NCI-H1092 (cell line): ENCODE measurements around the gene AJM1.
"Not testable (repeated sequence)": the region's sequence is repeated elsewhere in the genome, so short reads cannot be mapped to it uniquely, and the experiment has no call there.

Experiments used
- DNase-seq: peaks from one replicate; lab custom pipeline; 2025; lab: John Stamatoyannopoulos, UW

AJM1 gene

GRCh38 chr9:136831720-136832104, 10.6 kb upstream of the AJM1 start:
- no peak for DNase-seq

GRCh38 chr9:136832581-136832980, 9.7 kb upstream of the AJM1 start:
- no peak for DNase-seq

- DNase-seq = not testable (repeated sequence)
Observed at GRCh38 chr9:136833381-136834048, 8.8 kb upstream of the AJM1 start.

GRCh38 chr9:136835162-136835931, 6.9 kb upstream of the AJM1 start:
- no peak for DNase-seq

GRCh38 chr9:136835932-136836904, 6.1 kb upstream of the AJM1 start:
- DNase-seq = no peak

- DNase-seq = no peak
Observed at GRCh38 chr9:136837146-136837855, 5.0 kb upstream of the AJM1 start.

- not testable (repeated sequence) for DNase-seq
Observed at GRCh38 chr9:136837856-136838277, 4.4 kb upstream of the AJM1 start.

GRCh38 chr9:136838314-136839228, 3.7 kb upstream of the AJM1 start:
- DNase-seq = no peak

GRCh38 chr9:136839229-136840139, 2.8 kb upstream of the AJM1 start:
- no peak for DNase-seq

- no peak for DNase-seq
Observed at GRCh38 chr9:136840140-136840876, 2.0 kb upstream of the AJM1 start.

GRCh38 chr9:136840877-136841645, 1.2 kb upstream of the AJM1 start:
- DNase-seq = peak; percentile 76

GRCh38 chr9:136841646-136842379, 465 bp upstream of the AJM1 start:
- not testable (repeated sequence) for DNase-seq

- DNase-seq = not testable (repeated sequence)
Observed at GRCh38 chr9:136843159-136843800, 1.0 kb downstream of the AJM1 start.

- not testable (repeated sequence) for DNase-seq
Observed at GRCh38 chr9:136843801-136844740, 1.8 kb downstream of the AJM1 start.

GRCh38 chr9:136844761-136845464, 2.6 kb downstream of the AJM1 start:
- DNase-seq = no peak
